Kidney tubule cell (primary cell): ENCODE measurements around the gene ARHGDIB.

Source experiments
- DNase-seq: peaks from one replicate; pipeline ENCODE4 v3.0.0-alpha.2; 2018; ENCODE audit warnings: low spot score

The ARHGDIB gene

GRCh38 chr12:14930299-14930698, 31.1 kb downstream of the ARHGDIB start:
- no peak for DNase-seq

- peak; percentile 49 for DNase-seq
Measured at GRCh38 chr12:14928931-14929330, 32.5 kb downstream of the ARHGDIB start.

- DNase-seq: no peak
Measured at GRCh38 chr12:14927267-14927666, 34.1 kb downstream of the ARHGDIB start.

GRCh38 chr12:14924541-14924940, 36.9 kb downstream of the ARHGDIB start:
- DNase-seq: no peak

GRCh38 chr12:14923944-14924343, 37.5 kb downstream of the ARHGDIB start:
- DNase-seq: no peak

- no peak for DNase-seq
Measured at GRCh38 chr12:14921218-14921617, 40.2 kb downstream of the ARHGDIB start.

GRCh38 chr12:14920475-14921126, 40.8 kb downstream of the ARHGDIB start:
- no peak for DNase-seq

GRCh38 chr12:14919455-14919854, 41.9 kb downstream of the ARHGDIB start:
- no peak for DNase-seq

- no peak for DNase-seq
Measured at GRCh38 chr12:14915736-14916135, 45.7 kb downstream of the ARHGDIB start.

- DNase-seq: peak; percentile 66
Measured at GRCh38 chr12:14913381-14913781, 48.0 kb downstream of the ARHGDIB start.

GRCh38 chr12:14911131-14911530, 50.3 kb downstream of the ARHGDIB start:
- no peak for DNase-seq

- DNase-seq: peak; percentile 76
Measured at GRCh38 chr12:14910090-14910915, 51.1 kb downstream of the ARHGDIB start.

- DNase-seq: peak; percentile 25
Measured at GRCh38 chr12:14907953-14908352, 53.4 kb downstream of the ARHGDIB start.

- no peak for DNase-seq
Measured at GRCh38 chr12:14906114-14906513, 55.3 kb downstream of the ARHGDIB start.

GRCh38 chr12:14905269-14906004, 56.0 kb downstream of the ARHGDIB start:
- DNase-seq: no peak

- no peak for DNase-seq
Measured at GRCh38 chr12:14904854-14905253, 56.5 kb downstream of the ARHGDIB start.

GRCh38 chr12:14903386-14904098, 57.9 kb downstream of the ARHGDIB start:
- no peak for DNase-seq

GRCh38 chr12:14902465-14902864, 58.9 kb downstream of the ARHGDIB start:
- no peak for DNase-seq

- DNase-seq: no peak
Measured at GRCh38 chr12:14901228-14901562, 60.2 kb downstream of the ARHGDIB start.

- no peak for DNase-seq
Measured at GRCh38 chr12:14900521-14901227, 60.7 kb downstream of the ARHGDIB start.

GRCh38 chr12:14896521-14897169, 64.8 kb downstream of the ARHGDIB start:
- DNase-seq: no peak
